Skin epidermis (tissue), 12 donors: Measurements from ENCODE around the gene RRP9.
"Not testable (repeated sequence)": the region's sequence is repeated elsewhere in the genome, so short reads cannot be mapped to it uniquely, and the experiment has no call there.

Source experiments
- H3K27ac ChIP-seq, 21 experiments: fragments of 200-600 bp; sonication (generic) in 11 of 21; one replicate each; pipeline ENCODE4 v1.5.0; 2020; ENCODE audit warnings: mild to moderate bottlenecking in 3 of 21, inconsistent platforms in 2 of 21, moderate library complexity in 2 of 21
- H3K4me3 ChIP-seq, 7 experiments: fragments of 200-600 bp; sonication (generic) in 2 of 7; one replicate each; pipeline ENCODE4 v1.5.0; 2020; ENCODE audit warnings: inconsistent platforms in 2 of 7, mild to moderate bottlenecking in 2 of 7, moderate library complexity in 1 of 7

RRP9 gene

DNA sequence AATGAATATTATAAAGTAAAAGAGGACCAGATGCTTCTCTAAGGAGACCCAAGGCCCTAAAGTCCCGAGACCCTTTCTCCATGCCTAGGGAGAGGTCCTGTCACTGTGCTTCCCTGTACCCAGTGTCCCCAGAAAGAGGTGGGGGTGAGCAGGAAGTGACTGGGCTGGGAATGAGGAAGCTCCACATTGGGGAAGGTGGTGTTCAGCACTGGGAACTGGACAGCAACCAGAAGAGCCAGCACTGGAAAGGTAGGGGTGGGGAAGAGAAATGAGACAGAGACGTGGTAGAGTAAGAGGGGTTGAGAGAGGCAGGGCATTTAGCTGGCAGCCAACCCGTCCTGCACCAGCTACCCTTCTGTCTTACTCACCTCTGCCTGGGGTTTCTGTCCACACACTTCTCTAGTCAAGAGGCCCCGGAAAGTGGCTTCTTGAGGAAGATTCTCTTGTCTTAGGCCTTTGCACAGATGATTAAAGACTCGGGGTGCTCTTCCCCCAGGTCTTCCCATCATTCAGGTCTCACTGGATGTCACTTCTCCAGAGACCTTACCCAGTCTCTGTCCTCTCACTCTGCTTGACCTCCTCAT lies 12.2 kb downstream of the RRP9 start:
- Histone ChIP-seq H3K27ac (no peak overlapping the region), H3K4me3 (no peak overlapping the region)

- not testable (repeated sequence) for H3K4me3 ChIP-seq, H3K27ac ChIP-seq
Observed at GRCh38 chr3:51928981-51929380, 12.7 kb downstream of the RRP9 start.

DNA sequence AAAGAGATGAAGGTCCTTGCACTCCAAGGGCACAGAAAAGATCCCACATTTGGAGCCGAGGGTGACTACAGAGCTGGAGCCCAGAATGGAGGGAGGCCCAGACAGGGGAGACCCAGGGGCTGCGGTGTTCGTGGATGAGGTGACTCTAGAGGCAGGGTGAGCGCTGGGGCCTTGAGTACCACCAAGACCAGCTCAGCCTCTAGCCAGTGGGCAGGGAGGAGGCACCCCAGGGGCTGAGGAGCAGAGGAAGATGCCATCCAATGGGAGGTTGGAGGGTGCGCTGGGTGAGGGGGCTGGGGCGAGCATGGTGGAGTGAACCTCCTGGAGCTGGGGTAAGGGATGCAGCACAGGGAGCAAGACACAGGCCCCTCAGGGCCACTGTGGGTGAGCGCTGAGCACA lies 13.3 kb downstream of the RRP9 start:
- H3K27ac ChIP-seq = no peak overlapping the region

GRCh38 chr3:51927061-51927977 lies 14.4 kb downstream of the RRP9 start:
- H3K4me3 ChIP-seq = no peak overlapping the region
- H3K27ac ChIP-seq = no peak overlapping the region

More for the DNA sequence above, 13.3 kb downstream of the RRP9 start:
- no peak overlapping the region for H3K4me3 ChIP-seq

DNA sequence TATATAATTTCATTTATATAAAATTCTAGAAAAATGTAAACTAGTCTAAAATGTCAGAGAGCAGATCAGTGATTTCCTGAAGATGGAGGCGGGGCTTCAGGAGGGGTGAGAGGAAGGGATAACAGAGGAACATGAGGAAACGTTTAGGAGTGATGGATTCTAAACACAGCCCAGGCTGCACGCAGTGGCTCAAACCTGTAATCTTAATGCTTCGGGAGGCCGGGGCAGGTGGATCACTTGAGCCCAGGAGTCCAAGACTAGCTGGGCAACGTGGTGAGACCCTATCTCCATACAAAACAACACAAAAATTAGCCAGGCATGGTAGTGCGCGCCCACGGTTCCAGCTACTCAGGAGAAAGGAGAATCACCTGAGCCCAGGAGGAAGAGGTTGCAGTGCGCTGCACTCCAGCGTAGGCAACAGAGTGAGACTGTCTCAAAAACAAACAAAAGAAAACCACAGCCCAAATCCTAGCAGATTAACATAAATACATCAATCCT lies 20.6 kb downstream of the RRP9 start:
- H3K27ac ChIP-seq = no peak overlapping the region
- no peak overlapping the region for H3K4me3 ChIP-seq

DNA sequence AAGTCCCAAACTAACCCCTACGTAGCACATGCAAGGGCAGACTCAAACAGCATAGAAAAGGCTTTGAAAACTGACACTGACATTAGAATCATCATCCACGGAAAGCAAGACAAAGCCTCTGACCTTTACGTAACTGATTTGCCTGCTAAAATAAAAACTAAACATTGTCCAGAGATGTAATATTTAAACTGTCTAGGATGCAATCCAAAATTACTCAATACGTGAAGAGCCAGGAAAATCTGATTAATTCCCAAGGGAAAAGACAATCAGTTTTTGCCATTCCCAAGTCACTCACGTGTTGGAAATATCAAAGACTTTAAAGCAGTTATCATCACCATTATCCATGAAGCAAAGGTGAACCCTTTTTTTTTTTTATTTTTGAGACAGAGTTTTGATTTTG lies 25.3 kb downstream of the RRP9 start:
- H3K4me3 ChIP-seq = no peak overlapping the region
- H3K27ac ChIP-seq = no peak overlapping the region

GRCh38 chr3:51908026-51908425 lies 33.7 kb downstream of the RRP9 start:
- H3K27ac ChIP-seq = no peak overlapping the region

GRCh38 chr3:51904034-51904823 lies 37.5 kb downstream of the RRP9 start:
- H3K27ac ChIP-seq = no peak overlapping the region
- no peak overlapping the region for H3K4me3 ChIP-seq

More at GRCh38 chr3:51908026-51908425, 33.7 kb downstream of the RRP9 start:
- no peak overlapping the region for H3K4me3 ChIP-seq

DNA sequence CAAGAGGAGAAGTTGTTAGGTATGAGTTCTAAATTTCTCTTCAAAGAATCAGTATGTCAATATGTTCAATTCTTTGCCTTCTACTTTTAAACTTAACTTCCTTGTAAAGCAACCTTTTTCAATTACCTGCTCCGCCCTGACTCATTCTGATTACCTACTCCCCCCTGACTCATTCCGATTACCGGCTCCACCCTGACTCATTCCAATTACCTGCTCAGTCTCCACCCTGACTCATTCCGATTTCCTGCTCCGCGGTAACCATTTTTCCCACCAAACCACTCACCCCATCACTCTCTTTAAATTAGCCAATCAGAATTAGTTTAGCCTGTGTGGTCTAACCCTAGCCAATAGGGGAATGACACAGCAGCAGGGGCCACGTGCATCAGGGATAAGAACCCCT lies 39.3 kb downstream of the RRP9 start:
- H3K27ac ChIP-seq, H3K4me3 ChIP-seq: not testable (repeated sequence)

DNA sequence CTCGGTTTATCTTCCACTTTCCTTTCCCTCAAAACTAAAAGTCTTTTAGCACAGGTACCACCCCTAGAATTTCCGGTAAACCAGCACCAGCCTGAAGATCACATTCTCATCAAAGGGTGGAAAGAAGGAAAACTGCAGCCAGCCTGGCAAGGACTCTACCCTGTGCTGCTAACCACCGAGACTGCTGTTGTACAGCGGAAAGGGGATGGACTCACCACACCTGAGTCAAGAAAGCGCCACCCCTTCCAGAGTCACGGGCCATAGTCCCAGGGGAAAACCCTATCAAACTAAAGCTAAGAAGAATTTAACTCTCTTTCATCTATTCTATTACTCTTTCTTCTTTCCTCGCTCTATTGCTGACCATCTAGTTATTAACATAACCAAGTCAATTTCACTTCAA lies 41.7 kb downstream of the RRP9 start:
- H3K27ac ChIP-seq, H3K4me3 ChIP-seq: not testable (repeated sequence)

DNA sequence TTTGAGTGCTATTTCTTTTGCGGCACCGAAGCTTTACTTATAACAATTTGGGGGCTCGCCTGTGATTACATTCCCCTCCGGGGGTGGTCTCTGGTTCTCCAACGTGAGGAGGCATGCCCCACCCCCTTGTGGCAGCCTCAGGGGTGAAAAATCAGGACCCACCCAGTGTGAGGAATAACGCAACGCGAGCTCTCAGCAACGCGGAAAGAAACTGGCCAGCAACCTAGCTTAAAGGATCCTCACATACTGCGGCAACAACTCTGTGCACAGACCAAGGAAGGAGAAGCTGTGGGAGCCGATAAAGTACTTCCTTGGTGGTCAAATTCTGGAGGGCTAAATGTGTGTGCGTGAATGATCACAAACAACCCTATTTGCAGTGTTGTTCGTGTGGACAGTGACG lies 44.3 kb downstream of the RRP9 start:
- H3K4me3 ChIP-seq = no peak overlapping the region
- H3K27ac ChIP-seq = no peak overlapping the region

GRCh38 chr3:51896607-51897305 lies 44.9 kb downstream of the RRP9 start:
- H3K4me3 ChIP-seq = no peak overlapping the region
- no peak overlapping the region for H3K27ac ChIP-seq

GRCh38 chr3:51894939-51895338 lies 46.8 kb downstream of the RRP9 start:
- Histone ChIP-seq H3K4me3 (no peak overlapping the region), H3K27ac (no peak overlapping the region)

- Histone ChIP-seq H3K4me3 (no peak overlapping the region), H3K27ac (no peak overlapping the region)
Observed at GRCh38 chr3:51894391-51894790, 47.3 kb downstream of the RRP9 start.

DNA sequence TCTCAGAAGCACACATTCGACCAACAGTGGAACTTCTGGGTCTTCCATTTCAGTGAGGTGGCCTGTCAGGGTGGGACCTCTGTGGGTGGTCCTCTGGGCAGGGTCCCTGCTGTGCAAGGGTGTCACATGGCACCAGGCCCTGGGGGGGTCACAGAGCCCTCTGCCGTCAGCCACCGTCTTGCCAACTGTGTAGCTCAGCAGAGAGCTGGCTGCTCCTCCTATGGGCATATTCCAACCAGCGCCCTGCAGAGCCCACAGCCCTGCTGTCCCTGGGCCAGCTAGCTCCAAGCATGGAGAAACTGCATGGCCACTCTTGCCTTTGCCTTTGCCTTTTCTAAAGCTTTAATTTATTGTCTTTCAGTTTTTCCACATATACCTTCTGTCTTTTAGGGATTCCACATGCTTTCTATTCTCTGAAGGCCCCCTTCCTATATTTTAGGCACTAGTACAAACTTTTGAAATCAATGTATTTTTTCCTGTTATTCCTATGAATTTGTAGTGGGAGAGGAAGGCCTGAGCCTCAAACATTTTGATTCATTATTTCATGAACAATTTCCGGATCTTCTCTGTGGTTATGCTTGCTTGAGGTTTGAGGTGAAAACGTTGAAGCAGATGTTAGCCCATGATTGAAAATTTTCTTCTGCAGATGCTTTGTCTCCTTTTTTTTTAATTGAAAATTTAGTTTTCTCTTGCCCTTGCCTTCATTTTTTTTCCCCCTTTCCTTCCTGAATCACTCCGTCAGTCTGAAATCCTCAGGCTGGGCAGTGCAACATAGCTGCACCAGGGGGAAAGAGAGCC lies 50.3 kb downstream of the RRP9 start:
- Histone ChIP-seq H3K4me3 (no peak overlapping the region), H3K27ac (no peak overlapping the region)

DNA sequence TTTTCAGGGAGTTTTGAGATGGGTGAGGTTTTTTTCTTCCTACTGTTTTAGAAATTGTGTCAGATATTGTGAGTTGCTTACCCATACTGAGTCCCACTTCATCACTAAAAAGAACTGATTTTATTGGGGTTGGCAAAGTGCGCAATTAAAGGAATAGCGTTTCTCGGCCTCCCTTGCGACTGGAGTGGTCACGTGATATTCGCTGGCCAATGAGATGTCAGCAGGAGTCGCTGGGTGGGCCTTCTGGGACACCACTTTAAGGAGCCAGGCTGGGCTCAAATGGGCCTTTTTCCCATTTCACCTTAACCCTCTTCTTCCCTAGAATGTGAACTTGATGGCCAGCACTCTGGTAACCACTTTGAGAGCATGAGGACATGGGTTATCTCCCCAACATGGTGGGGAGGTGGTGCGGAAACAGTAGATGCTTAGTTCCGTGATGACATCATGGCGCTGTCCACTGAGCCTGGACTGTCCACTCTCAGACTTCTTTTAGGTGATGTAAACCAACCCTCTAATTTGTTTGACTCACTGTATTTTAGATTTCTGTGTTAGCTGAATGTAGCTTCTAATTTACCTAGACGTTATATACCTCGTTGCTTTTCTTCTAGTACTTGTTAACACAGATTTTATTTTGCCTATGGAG lies 53.1 kb downstream of the RRP9 start:
- no peak overlapping the region for H3K4me3 ChIP-seq
- H3K27ac ChIP-seq = no peak overlapping the region

GRCh38 chr3:51887620-51888019 lies 54.1 kb downstream of the RRP9 start:
- Histone ChIP-seq H3K4me3 (no peak overlapping the region), H3K27ac (no peak overlapping the region)

DNA sequence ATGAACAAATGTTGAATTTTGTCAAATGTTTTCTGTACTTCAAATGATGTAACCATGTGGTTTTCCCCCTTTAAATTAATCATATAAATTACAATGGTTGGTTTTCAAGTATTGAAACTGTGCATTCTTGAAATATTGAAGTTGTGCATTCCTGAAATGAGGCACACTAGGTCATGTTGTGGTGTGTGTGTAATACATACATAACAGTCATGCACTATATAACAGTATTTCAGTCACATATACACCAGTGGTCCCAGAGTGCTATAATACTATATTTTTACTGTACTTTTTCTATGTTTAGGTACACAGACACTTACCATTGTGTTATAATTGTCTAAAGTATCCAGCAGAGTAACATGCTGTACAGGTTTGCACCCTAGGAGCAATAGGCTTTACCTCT lies 55.3 kb downstream of the RRP9 start:
- no peak overlapping the region for H3K27ac ChIP-seq
- no peak overlapping the region for H3K4me3 ChIP-seq
